C4-2B (cell line): ENCODE measurements around the gene KCNJ1.

Source experiments
- ZFX ChIP-seq: fragments of 450-650 bp; IDR thresholded peaks from 2 replicates; pipeline ENCODE4 v1.6.1; 2017
- TF ChIP-seq, protein P1 (sequence below): fragments of 450-650 bp; conservative IDR thresholded peaks from 2 replicates; pipeline ENCODE4 v1.5.1; 2017; ENCODE audit warnings: mild to moderate bottlenecking

DNA sequence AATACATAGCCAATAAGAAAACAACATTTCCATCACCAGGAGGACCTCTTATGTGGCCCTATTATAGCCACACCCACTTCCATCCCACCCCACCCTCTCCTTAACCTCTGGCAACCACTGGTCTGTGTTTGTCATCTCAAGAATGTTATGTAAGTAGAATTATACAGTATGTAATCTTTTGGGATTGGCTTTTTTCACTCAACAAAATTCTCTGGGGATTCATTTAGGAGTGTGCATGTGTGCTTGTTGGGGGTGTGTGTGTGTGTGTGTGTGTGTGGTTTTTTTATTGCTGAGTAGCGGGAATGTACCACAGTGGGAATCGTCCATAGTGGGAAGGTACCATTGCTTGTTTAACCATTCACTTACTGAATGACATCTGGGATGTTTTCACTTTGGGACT, 29.3 kb upstream of the KCNJ1 start:
- TF ChIP-seq, protein P1, sequence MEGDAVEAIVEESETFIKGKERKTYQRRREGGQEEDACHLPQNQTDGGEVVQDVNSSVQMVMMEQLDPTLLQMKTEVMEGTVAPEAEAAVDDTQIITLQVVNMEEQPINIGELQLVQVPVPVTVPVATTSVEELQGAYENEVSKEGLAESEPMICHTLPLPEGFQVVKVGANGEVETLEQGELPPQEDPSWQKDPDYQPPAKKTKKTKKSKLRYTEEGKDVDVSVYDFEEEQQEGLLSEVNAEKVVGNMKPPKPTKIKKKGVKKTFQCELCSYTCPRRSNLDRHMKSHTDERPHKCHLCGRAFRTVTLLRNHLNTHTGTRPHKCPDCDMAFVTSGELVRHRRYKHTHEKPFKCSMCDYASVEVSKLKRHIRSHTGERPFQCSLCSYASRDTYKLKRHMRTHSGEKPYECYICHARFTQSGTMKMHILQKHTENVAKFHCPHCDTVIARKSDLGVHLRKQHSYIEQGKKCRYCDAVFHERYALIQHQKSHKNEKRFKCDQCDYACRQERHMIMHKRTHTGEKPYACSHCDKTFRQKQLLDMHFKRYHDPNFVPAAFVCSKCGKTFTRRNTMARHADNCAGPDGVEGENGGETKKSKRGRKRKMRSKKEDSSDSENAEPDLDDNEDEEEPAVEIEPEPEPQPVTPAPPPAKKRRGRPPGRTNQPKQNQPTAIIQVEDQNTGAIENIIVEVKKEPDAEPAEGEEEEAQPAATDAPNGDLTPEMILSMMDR: no peak
- no peak for TF ChIP-seq ZFX
